Right lobe of liver (tissue), 6 donors: ENCODE data around the gene EPB41L4A. TPM values are rescaled to one million over a fixed set of nuclear protein-coding genes. Genes with fewer than 3 reads are reported as not detected.

Experiments
- ATAC-seq, 4 donors: fragments of 200-7000 bp; cut with Tn5 transposase; one replicate each; pipeline ENCODE4 v1.9.1; 2020; ENCODE audit warnings: mild to moderate bottlenecking in 4 of 4, moderate library complexity in 4 of 4
- DNase-seq, 3 donors: peaks; one replicate each; pipeline ENCODE4 v3.0.0-alpha.2; 2020
- H3K27ac ChIP-seq, 3 donors: fragments of 200-600 bp; one replicate each; pipeline ENCODE4 v1.8.0; 2022
- H3K27me3 ChIP-seq, 2 donors: fragments of 200-600 bp; one replicate each; pipeline ENCODE4 v1.8.0; 2022
- H3K36me3 ChIP-seq, 4 donors: fragments of 200-600 bp; sonication (generic) in 1 of 4; one replicate each; pipeline versions ENCODE4 v1.5.1 to v1.8.0; 2017 to 2022; ENCODE audit warnings: control low read depth in 1 of 4
- H3K4me1 ChIP-seq, 4 donors: fragments of 200-600 bp; sonication (generic) in 1 of 4; one replicate each; pipeline versions ENCODE4 v1.5.1 to v1.8.0; 2017 to 2022; ENCODE audit warnings: control low read depth in 1 of 4
- H3K4me3 ChIP-seq, 3 donors: fragments of 200-600 bp; one replicate each; pipeline ENCODE4 v1.8.0; 2022
- H3K9me3 ChIP-seq, 4 donors: fragments of 200-600 bp; sonication (generic) in 1 of 4; one replicate each; pipeline versions ENCODE4 v1.5.1 to v1.8.0; 2017 to 2022; ENCODE audit warnings: control low read depth in 1 of 4
- CTCF ChIP-seq, 4 donors: fragments of 200-600 bp in 3 of 4; fragments of 450-650 bp in 1 of 4; IDR thresholded peaks; one replicate each; pipeline versions ENCODE4 v1.5.1 to v1.8.0; 2016 to 2022; ENCODE audit warnings: antibody characterized with exemption in 4 of 4, mild to moderate bottlenecking in 2 of 4
- POLR2A ChIP-seq: fragments of 450-650 bp; IDR thresholded peaks from one replicate; pipeline ENCODE4 v1.6.1; 2017; ENCODE audit warnings: antibody characterized with exemption, mild to moderate bottlenecking
- WGBS: methylation state at CpG from one replicate; pipeline ENCODE4 v1.1.6; 2018; ENCODE audit warnings: low coverage, low lambda C conversion rate; ENCODE audit not compliant: insufficient coverage; ENCODE audit errors: missing lambda C conversion rate; 5-methylcytosine and 5-hydroxymethylcytosine counted together
- intact Hi-C, 2 donors: fragments of 100-400 bp; cut with DNase I; formaldehyde crosslinking; loops; one replicate each; pipeline versions ENCODE4 v1.11.2 to v1.14.1; 2022
- total RNA-seq, 6 experiments: library from RNA; depleted of rRNA in 2 of 6; stranded (reverse); fragments of >200 nt in 2 of 6; fragmentation: NEBNext Ultra II Directional in 3 of 6; extraction: Animal tissue kit (Norgen Biotek cat#: 25700) in 3 of 6; gene quantifications; one replicate each; pipeline versions ENCODE4 v1.1.0 to v1.2.4, GENCODE V29; 2016 to 2023
- donor health status: DM: no; HTN: yes; CAD: no.
- donor health status: DM: no; HTN: no; CAD: no.
- donor health status: DM: no; HTN: no; CAD: no.
- donor health status: DM: no; HTN: yes; CAD: no.
- donor health status: DM: no; HTN: yes; CAD: no.

EPB41L4A gene
- total RNA-seq, 6 experiments from 2014 or later: 2.5 to 12.0 (median 4.2) TPM

DNA sequence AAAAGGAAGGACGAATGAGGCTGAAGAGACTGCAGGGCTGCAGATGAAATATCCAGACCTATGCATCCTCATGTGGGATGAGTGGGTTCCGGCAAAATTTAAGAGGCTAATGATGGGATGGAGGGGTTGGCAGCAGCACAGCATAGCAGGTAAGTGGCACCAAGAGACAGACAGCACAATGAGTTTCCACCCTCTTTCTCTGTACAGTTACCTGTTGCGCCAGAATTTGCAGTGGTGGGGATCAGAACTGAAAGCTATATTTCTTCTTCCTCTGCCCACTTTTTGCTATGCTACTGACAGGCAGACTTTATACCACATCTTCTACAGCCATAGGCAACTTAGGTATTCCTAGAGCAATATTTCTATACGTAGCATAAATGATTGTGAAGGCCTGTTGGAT is 227.0 kb downstream of the EPB41L4A start:
- Histone ChIP-seq H3K27me3 (no peaks in the 10 kb centered on the region), H3K9me3 (no peaks in the 10 kb centered on the region), H3K4me3 (no peak overlapping the region), H3K4me1 (no peaks in the 10 kb centered on the region), H3K36me3 (no peaks in the 10 kb centered on the region), H3K27ac (no peak overlapping the region)
- intact Hi-C loops: no loop called here
- TF ChIP-seq CTCF (IDR thresholded peaks at IDR 0.05) (no peak), POLR2A (no peak)
- ATAC-seq (no peak), DNase-seq (no peak)
- 76% methylated on average over 4 of the region's 4 CpGs for WGBS

DNA sequence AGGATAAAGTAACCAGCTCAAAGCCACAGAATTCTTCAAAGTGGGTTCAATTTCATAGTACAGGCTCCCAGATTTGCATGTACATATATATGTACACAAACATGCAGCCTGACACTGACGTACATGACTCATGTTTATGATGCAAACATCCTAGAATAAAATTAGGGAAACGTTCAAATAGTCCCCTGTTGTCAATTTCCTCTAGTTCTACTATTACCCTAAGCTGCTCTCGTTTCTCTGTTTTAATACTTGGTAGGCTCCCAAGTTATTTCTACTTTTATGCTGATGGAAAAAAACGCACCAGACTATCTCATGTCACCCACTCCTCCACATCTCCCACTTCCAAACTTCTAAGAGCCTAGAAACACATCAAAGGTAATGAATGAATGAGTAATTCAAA is 229.7 kb downstream of the EPB41L4A start:
- H3K36me3 ChIP-seq: no peaks in the 10 kb centered on the region
- intact Hi-C loops: no loop called here
- no peak for TF ChIP-seq CTCF (IDR thresholded peaks at IDR 0.05)
- TF ChIP-seq POLR2A: no peak

DNA sequence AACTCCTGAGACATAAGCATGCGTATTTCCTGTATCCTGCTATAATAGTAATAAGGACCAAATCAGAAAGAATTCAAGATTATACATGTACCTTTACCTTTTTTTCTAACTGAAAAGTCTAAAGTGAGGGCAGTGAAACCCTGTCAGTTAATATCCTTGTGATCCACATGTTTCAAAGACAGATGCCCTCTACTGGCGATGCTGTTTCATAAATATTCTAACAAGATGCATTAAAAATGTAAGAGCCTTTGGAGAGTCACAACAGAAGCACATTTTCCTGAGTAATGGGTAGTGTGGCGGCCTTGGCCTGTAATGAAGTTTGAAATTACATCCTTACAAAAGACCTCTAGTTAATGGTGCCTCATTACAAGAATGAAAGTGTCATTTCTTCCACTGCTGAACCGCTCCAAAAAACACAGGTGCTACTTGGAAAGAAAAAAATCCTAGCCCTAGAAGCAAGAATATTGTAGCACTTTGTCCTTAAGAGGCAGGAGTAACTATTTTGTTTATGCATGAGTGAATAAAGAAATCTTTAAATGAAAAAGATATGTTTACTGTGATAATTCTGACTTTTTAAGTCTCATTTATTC is 232.6 kb downstream of the EPB41L4A start:
- H3K36me3 ChIP-seq: no peaks in the 10 kb centered on the region
- no peaks in the 10 kb centered on the region for H3K9me3 ChIP-seq
- 62% methylated on average over 4 of the region's 4 CpGs for WGBS
- no peaks in the 10 kb centered on the region for H3K4me1 ChIP-seq
- no peak for TF ChIP-seq POLR2A
- peak; percentile 36 to 61 (median 56) for TF ChIP-seq CTCF (IDR thresholded peaks at IDR 0.05)
- intact Hi-C loops: no loop called here
- ATAC-seq: peak; percentile 56 to 65 (median 59)
- DNase-seq: no peak
- H3K27me3 ChIP-seq: no peaks in the 10 kb centered on the region
- H3K27ac ChIP-seq: no peak overlapping the region
- no peak overlapping the region for H3K4me3 ChIP-seq

More for the DNA sequence above, 229.7 kb downstream of the EPB41L4A start:
- H3K4me3 ChIP-seq: no peak overlapping the region
- DNase-seq (no peak), ATAC-seq (no peak)
- no peak overlapping the region for H3K27ac ChIP-seq
- 44% methylated on average over 4 of the region's 4 CpGs for WGBS
- H3K4me1 ChIP-seq: no peaks in the 10 kb centered on the region
- no peaks in the 10 kb centered on the region for H3K27me3 ChIP-seq
- no peaks in the 10 kb centered on the region for H3K9me3 ChIP-seq

DNA sequence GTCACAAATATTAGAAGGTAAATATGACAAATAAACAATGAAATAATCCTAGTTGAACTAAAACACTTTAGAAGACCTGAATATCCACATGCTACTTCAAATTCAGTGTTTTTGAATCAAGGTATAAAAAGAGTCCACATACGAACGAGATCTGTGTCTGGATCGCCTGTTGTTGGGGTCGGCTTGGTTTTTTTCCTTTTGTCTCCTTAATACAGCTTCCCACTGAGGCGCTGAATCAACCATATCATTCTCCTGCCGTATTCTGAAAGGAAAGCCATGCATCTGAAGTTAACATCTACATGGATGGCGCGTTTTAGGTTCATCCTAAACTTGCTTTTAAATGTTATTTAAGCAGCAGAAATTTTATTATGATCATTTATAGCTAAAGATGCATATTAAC is 235.2 kb downstream of the EPB41L4A start:
- TF ChIP-seq POLR2A (no peak), CTCF (IDR thresholded peaks at IDR 0.05) (no peak)
- no peaks in the 10 kb centered on the region for H3K4me1 ChIP-seq
- intact Hi-C loops: no loop called here
- 78% methylated on average over 8 of the region's 8 CpGs for WGBS
- DNase-seq (no peak), ATAC-seq (no peak)
- no peaks in the 10 kb centered on the region for H3K27me3 ChIP-seq
- no peaks in the 10 kb centered on the region for H3K36me3 ChIP-seq
- H3K4me3 ChIP-seq: no peak overlapping the region
- no peak overlapping the region for H3K27ac ChIP-seq
- no peaks in the 10 kb centered on the region for H3K9me3 ChIP-seq
